Fibroblast of lung (primary cell): Measurements from ENCODE around the gene SRP14.

Experiments used
- EZH2 ChIP-seq: IDR thresholded peaks from 2 replicates; pipeline ENCODE4 v1.5.1; 2012; ENCODE audit warnings: low read length, control low read depth, mild to moderate bottlenecking; ENCODE audit errors: missing control alignments
- TF ChIP-seq, protein P1 (sequence below), 2 donors: IDR thresholded peaks in 1 of 2; conservative IDR thresholded peaks in 1 of 2; 1 replicate in 1 of 2; 2 replicates in 1 of 2; pipeline ENCODE4 v1.5.1; 2011 to 2012; ENCODE audit warnings: low read length in 2 of 2, control low read depth in 1 of 2, inconsistent platforms in 1 of 2, low read depth in 1 of 2, mild to moderate bottlenecking in 1 of 2

DNA sequence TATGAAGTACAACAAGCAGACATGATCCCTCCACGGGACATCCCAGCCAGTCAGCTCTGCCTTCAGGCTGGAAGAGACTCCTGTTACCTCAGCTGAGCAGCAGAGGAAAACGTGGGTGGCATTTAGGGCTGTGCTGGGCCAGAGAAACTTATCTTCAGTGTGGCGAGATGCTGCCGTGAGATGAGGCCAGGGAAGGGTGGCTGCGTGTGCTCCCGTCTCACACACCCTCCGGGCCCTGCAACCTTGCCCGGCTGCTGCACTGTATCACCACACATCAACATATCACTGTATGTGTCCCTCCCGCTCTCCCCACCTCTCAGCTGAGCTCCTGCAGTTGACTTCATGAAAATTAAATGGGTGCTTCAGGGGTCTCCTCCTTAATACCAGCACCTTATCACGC, 46.3 kb upstream of the SRP14 start:
- no peak for TF ChIP-seq EZH2
- TF ChIP-seq, protein P1, sequence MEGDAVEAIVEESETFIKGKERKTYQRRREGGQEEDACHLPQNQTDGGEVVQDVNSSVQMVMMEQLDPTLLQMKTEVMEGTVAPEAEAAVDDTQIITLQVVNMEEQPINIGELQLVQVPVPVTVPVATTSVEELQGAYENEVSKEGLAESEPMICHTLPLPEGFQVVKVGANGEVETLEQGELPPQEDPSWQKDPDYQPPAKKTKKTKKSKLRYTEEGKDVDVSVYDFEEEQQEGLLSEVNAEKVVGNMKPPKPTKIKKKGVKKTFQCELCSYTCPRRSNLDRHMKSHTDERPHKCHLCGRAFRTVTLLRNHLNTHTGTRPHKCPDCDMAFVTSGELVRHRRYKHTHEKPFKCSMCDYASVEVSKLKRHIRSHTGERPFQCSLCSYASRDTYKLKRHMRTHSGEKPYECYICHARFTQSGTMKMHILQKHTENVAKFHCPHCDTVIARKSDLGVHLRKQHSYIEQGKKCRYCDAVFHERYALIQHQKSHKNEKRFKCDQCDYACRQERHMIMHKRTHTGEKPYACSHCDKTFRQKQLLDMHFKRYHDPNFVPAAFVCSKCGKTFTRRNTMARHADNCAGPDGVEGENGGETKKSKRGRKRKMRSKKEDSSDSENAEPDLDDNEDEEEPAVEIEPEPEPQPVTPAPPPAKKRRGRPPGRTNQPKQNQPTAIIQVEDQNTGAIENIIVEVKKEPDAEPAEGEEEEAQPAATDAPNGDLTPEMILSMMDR (conservative IDR thresholded peaks at IDR 0.05 in 1 of 2, IDR thresholded peaks at IDR 0.05 in 1 of 2; ENCODE audit: low read depth in 1 of 2, low read length in 2 of 2): no peak
